GM19351 (cell line): ENCODE results near the gene STK38L.
"Not testable (repeated sequence)": the region's sequence is repeated elsewhere in the genome, so short reads cannot be mapped to it uniquely, and the experiment has no call there.

Experiments used
- ATAC-seq: cut with Tn5 transposase; IDR thresholded peaks from one replicate; pipeline ENCODE4 v1.9.1; 2021; ENCODE audit warnings: mild to moderate bottlenecking, moderate library complexity; ENCODE audit not compliant: unreplicated experiment

The STK38L gene

DNA sequence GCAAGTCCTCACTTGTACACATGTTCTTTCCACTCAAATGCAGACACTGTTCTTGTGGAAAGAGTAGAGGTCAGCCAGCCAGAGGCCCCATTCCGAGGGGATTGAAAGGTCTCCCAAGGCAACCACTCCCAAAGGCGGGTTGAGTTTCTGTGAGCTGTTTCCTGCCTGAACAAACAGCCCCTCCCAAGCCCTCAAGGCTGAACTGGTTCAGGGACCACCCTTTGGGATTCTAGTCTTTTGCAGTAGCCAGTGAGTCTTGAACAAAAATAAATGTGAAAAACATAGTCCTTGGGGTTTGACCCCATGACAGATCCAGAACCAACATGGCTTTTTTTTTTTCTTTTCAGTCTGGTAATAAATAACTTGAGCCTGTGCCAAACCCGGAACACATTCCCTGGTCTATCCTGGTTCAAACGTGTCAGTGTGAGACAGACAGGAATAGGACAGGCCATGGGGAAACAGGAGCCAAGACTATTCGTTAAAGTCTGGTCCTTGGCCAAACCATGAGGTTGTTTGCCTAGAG, 17.6 kb upstream of the STK38L start:
- no peak for ATAC-seq

- no peak for ATAC-seq
These were observed 14.7 kb upstream of the STK38L start for GRCh38 chr12:27229367-27229766.

- ATAC-seq: not testable (repeated sequence)
These were observed 12.7 kb upstream of the STK38L start for GRCh38 chr12:27231374-27231773.

DNA sequence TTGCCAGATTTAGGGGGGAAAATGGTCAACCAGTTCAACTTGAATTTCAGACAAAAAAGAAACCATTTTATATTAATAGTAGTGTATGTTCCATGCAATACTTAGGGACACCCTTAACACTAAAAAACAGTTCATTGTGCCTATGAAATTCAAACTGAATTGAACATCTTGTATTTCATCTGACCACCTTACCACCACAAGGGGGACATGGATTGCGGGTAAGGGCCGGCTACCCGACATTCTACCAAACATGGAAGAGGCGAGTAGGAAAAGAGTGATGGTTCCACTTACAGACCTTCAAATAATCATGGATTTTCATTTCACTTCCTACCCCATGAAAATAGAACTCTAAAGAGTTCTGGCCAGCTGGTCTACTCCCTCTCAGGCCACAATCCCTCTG, 10.3 kb upstream of the STK38L start:
- ATAC-seq: no peak

DNA sequence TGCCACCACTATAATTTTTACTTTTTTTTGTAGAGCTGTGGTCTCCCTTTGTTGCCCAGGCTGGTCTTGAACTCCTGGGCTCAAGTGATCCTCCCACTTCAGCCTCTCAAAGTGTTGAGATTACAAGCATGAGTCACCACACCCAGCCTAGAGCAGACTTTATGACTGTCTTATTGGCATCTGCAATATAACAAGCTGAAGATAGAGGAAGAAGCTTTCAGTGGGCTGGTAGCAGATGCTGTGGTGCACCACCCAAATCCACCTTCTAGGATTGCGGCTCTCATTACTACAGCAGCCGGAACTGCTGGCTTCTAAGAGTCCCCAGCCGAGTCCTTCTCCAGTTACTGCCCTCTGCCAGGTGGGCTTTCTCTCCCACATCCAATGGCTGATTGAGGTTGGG, 7.6 kb upstream of the STK38L start:
- no peak for ATAC-seq

DNA sequence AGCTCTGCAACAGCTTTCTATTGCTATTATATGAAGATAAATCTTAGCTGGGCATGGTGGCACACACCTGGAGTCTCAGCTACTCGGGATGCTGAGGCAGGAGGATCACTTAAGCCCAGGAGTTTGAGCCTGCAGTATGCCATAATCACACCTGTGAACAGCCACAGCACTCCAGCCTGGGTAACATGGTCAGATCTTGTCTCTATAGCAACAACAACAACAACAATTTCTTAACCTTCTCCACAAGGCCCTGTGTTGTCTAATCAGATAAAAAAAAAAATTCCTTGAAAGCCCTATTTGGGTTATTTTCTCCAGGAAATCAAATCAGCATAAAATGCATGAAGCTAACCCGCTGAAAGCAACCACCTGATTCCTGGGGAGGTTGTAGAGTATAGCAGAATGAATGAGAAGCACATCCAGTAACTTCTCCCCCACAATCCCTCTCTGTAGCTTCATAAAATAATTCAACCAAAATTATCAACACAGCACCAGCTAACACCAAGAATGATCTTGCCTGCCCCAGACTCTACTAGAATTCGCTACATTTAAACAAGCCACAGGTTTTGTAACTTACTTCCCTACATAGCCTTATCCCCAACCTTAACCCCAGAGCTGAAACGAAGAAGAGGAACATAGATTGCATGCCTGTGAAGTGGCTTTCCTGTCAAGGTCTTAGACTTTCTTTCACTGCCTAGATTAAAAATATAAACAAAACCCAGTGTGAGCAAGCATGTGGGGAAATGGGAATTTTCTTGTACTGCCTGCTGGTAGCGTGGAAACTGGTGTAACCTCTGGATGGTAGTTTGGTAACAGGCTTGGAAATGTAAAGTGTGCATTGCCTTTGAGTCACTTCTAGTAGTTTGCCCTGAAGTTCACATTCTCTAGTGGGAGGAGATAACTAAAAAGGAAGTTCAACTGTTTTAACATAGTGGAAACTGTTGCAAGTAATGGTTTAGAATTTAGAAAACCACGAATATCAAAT, 6.0 kb upstream of the STK38L start:
- peak; percentile 62 for ATAC-seq

DNA sequence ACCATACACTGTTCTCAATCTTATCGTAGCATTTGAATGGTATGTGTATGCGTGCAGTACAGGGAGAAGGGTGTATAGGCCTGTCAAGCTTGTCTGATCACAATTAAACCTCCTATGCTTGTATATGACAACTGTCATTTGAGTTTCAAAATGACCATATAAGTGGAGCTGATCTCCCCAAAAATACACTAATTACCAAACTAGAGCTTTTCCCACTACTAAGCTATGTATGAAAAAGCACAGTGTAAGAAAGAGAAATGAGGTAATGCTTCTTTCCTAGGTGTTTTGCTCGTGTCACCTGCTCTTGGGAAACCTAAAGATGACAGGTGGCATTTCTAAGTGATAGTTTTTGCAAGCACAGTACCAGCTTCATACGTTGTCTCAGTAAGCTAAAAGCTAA, 1.1 kb upstream of the STK38L start:
- peak; percentile 30 for ATAC-seq

- no peak for ATAC-seq
These were observed 803 bp downstream of the STK38L start for GRCh38 chr12:27244689-27245488.

DNA sequence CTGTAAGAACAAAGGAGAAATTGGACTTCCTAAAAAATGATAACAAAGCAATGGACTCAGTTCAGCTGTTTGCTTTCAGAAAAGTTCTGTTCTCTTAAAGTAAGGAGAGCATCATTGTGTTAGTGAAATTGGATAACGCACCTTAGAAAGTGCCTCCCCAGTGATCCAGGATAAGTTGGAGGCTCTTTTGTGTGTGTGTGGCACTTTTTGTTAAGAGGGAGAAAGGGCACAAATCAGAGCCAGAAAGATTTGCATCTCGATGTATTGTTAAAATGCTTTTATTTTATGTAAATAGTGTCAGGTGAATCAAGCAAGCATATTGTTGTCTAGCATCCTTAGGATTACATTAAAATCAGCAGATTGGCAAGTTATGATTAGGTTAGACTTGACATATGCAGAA, 2.1 kb downstream of the STK38L start:
- ATAC-seq: no peak

GRCh38 chr12:27246774-27247173, 2.7 kb downstream of the STK38L start:
- no peak for ATAC-seq

DNA sequence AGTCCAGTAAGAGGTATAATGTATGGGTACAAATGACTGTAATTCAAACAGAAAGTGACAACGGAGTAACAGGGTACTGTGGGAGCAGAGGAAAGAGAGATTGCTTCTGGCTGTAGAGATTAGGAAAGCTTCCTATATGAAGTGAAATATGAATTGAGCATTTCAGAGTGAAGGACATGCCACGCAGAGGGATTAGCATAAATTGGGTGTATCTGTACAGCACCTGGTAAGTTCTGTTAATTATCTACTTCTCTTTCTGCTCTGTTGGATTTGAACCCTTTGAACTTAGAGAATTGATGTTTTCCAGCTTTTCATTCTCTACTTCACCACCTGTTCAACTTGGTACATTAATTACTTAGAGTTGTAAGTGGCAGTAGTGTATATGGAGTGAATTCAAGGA, 8.8 kb downstream of the STK38L start:
- ATAC-seq: no peak

GRCh38 chr12:27253347-27253746, 9.3 kb downstream of the STK38L start:
- no peak for ATAC-seq

GRCh38 chr12:27255806-27256205, 11.7 kb downstream of the STK38L start:
- no peak for ATAC-seq

DNA sequence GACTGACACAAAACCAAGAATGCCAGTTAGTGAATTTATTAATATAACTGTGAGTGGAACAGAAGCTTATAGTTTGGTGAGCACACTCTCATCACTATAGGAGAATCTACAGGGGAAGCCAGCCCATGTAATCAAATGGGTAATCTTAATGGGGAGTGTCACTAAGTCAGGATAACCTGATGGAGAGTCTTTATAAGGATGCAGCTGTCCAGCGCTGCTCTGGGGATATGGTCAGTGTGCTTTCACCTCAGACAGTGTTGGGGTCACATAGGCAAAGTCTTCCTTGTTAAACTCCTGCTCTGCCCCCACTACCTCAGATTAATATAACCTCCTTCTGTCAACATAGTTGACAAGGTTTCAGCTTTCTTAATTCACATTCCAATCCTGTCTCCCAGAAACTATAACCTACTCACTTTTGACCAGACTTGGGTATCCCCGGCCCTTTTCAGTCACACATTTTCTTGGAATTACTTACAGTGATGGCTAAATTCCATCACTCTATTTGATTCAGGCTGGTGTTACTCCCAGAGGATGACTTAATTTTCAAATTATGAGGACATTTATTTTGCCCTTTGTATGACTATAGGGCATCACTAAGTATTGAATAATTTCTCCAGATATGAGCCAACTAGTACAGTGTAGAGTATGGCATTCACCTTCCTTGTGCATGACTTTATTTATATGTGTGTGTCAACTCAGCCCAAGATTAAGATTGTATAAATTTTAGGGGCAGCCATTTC, 13.2 kb downstream of the STK38L start:
- no peak for ATAC-seq

GRCh38 chr12:27260746-27261145, 16.7 kb downstream of the STK38L start:
- no peak for ATAC-seq

DNA sequence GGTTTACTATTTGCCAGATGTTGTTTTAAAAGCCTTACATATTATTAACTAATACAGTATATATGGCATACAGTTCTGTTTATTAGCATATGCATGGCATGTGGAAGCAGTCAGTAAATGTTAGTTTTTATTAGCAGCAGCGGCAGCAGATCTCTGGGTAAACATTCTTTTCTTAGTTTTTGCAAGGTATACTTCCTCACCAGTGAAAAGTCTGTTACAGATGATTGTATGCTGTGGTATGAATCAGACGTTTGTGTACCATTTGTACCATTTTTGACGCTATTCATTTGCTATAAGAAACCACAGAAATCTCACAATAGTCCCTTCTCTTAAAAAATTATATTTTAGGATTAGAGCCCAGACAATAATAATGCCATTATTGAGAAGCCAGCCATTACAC, 17.8 kb downstream of the STK38L start:
- no peak for ATAC-seq

GRCh38 chr12:27270148-27270547, 26.1 kb downstream of the STK38L start:
- ATAC-seq: no peak

DNA sequence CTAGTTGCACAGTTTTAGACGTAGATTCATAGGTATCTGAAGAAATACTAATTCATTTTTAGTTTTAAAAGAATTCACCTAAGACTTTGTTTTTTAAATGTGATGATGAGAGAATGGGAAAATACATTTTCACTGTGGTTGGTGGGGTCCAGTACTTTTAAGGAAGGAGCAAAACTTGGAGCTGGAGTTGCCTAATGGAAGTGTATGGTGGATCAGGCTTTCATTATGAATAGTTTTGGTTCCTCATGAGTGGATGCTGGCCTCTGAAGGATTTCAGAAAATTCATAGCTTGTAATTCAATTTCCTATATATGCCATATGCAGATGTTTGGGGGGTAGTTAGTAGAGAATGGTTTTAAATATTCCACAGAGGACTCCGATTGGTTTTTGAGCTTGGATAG, 27.1 kb downstream of the STK38L start:
- no peak for ATAC-seq

DNA sequence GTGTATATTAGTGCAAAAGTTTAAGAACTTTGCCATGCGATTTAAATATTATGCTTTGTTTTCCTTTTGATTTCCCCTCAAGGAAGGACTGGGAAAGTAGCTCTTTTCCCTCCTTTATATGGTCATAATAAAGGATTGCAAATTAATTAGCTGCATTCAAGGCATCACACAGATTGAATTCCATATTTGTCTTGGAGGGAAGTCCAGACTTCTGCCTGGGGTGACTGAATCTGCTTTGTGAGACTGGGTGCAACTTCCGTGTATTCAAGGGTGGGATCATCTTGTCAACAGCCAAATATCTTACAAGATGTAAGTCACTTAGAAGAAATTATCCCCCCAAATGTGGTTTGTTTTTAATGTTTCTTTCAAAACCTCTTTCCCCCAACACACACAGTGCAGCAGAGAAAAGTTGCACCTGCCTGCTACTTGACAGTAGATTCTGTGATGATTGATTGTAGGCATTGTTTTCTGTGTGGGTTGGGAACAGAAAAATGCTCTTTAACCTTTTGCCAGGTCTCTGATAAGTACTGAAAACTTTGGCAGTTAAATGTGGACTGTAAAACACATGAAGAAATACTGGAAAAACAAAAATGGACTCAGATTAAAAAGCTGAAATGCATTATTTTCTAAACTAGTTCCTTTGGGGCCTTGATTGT, 28.4 kb downstream of the STK38L start:
- ATAC-seq: no peak

DNA sequence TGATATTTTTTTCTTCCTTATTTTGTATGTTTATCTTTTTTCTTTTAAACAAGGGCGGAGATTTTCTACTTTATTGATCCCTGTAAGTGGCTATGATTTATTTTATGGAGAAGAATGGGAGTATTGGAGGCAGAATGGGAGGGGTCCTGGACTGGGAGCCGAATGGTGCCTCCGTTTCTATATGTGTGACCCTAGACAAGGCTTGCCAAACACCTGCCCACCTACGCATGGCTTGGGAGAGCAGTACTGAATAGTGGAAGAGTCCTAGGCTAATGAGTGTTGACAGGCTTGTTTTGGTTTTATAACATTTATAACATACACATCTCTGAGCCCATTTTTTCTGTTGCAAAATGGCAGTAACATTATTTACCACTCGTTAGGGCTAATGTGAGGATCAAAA, 29.0 kb downstream of the STK38L start:
- ATAC-seq: no peak
